Measurements from ENCODE around the gene MAD1L1.
"Not testable (repeated sequence)": the region's sequence is repeated elsewhere in the genome, so short reads cannot be mapped to it uniquely, and the experiment has no call there.

The MAD1L1 gene

GRCh38 chr7:2232766-2233520, at the start of gene MAD1L1:
TSS of gene MAD1L1 (minus strand) at chr7:2232945. CDS start at chr7:2230133, 2,812 bp downstream.
- peak; percentile 91 for DNase-seq (ENCODE audit: low spot score)

GRCh38 chr7:2282185-2282751, 49.5 kb upstream of the MAD1L1 start:
- DNase-seq (ENCODE audit: low spot score), result no peak

GRCh38 chr7:2281541-2281940, 48.8 kb upstream of the MAD1L1 start:
- DNase-seq (ENCODE audit: low spot score), result no peak

- DNase-seq (ENCODE audit: low spot score), result no peak
Measured at GRCh38 chr7:2280424-2280823, 47.7 kb upstream of the MAD1L1 start.

DNA sequence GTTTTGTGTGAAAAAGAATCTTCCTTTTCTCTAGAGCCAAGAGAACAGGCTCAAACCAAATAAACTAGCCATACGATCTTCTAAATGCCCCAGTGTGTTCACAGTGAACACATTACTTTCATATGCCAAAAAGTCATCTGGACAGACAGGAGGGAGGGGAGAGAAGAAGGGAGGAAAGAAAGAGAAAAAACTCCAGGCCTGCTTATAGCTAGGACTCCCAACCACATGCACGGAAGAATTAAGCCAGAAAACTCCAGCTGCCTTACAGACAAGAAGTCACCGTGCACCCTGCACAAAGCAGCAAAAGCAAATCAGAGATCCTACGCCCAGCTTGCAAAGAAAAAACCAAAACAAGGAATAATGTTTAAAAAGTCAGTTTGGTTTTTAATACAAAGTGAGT, 47.2 kb upstream of the MAD1L1 start:
- no peak for DNase-seq (ENCODE audit: low spot score)

DNA sequence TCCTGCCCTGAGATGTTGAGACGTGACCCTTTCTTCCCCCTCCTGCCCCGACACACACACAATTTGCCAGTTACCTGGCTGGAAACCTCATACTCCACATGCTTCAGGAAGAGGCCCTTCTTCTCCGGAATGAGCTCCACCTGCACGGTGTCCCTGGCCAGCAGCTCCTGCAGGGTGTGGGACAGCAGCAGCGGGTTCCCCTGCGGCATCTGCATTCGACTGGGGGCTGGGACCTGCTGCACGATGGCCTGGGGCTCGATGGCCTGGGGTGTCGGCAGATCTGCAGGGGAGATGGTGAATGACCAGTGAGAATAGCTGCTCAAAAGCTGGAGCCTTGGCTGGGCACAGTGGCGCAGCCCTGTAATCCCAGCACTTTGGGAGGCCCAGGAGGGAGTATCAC, 45.3 kb upstream of the MAD1L1 start:
- no peak for DNase-seq (ENCODE audit: low spot score)

- DNase-seq (ENCODE audit: low spot score), result no peak
Measured at GRCh38 chr7:2276107-2276506, 43.4 kb upstream of the MAD1L1 start.

DNA sequence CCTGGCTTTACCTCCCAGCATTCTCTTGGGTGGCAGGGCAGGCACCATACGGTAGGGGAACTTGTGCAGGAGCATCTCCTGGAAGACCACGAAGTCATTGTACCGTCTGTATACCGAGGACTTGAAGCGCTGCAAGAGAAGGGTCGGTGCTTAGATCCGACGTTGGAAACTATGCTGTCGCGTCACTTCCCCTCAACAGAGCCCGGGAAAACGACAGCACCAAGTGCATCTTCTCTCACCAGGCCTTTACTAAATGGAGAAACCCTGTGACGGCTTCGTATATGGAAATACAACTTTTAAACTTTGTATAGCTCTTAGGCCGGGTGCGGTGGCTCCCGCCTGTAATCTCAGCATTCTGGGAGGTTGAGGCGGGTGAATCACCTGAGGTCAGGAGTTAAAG, 42.4 kb upstream of the MAD1L1 start:
- DNase-seq (ENCODE audit: low spot score), result no peak

GRCh38 chr7:2274666-2275065, 41.9 kb upstream of the MAD1L1 start:
- no peak for DNase-seq (ENCODE audit: low spot score)

- DNase-seq (ENCODE audit: low spot score), result no peak
Measured at GRCh38 chr7:2273866-2274265, 41.1 kb upstream of the MAD1L1 start.

DNA sequence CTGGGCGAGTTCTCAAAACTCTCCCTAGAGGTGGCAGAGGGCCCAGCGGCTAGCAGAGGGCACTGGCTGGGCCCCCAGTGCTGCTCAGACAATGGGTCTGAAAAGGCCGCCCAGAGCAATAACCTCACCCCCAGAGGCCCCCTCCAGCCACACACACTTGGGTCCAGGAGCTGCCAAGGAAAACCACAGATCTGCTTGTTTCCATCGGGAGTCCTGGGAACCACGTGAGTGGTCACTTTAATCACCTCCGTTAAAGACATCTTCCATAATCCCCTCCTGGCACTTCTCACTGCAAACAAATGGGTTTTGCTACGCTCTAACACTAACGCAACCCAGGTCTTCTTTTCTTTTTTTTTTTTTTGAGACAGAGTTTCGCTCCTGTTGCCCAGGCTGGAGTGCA, 39.3 kb upstream of the MAD1L1 start:
- no peak for DNase-seq (ENCODE audit: low spot score)

- DNase-seq (ENCODE audit: low spot score), result no peak
Measured at GRCh38 chr7:2271273-2272026, 38.7 kb upstream of the MAD1L1 start.

- no peak for DNase-seq (ENCODE audit: low spot score)
Measured at GRCh38 chr7:2270495-2270894, 37.8 kb upstream of the MAD1L1 start.

- no peak for DNase-seq (ENCODE audit: low spot score)
Measured at GRCh38 chr7:2269991-2270460, 37.3 kb upstream of the MAD1L1 start.

DNA sequence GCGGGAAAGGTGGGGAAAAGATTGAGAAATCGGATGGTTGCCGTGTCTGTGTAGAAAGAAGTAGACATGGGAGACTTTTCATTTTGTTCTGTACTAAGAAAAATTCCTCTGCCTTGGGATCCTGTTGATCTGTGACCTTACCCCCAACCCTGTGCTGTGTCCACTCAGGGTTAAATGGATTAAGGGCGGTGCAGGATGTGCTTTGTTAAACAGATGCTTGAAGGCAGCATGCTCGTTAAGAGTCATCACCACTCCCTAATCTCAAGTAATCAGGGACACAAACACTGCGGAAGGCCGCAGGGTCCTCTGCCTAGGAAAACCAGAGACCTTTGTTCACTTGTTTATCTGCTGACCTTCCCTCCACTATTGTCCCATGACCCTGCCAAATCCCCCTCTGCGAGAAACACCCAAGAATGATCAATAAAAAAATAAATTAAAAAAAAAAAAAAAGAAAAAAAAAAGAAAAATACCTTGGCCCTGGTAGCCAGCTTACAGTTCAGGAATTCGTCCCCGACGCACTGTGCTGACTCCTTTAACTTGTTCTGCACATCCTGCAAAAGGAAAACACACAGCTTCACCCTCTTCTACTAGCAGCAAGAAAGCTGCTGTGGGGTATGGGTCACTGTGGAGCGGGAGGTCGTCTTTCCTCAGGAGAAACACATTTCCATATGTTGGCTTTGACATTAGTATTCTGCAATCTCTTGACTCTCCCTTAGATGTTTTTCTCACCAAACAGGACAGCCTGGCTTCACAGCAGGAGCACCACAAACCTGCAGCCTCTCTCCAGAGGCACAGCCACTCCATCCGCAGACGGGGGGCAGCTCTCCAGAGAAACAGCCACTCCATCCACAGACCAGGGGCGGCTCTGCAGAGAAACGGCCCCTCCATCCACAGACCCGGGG, 36.6 kb upstream of the MAD1L1 start:
- not testable (repeated sequence) for DNase-seq (ENCODE audit: low spot score)

DNA sequence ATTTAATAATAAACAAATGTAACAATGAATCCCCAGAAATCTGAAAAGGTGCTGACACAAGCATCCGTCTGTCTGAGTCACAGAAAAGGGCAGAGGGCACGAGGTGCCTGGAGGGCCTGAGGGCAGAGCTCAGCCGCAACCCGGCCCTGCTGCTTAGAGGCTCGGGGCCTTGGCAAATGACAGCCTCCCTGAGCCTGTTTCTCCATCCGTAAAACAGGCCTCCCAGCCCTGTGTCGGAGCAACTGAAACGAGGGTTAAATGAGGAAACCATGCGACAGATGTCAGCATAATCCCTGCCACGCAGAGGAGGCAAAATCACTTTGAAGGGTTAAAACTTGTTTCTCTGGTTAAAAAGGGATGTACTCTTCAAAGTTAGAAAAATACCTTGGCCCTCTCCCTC, 34.2 kb upstream of the MAD1L1 start:
- DNase-seq (ENCODE audit: low spot score), result no peak

DNA sequence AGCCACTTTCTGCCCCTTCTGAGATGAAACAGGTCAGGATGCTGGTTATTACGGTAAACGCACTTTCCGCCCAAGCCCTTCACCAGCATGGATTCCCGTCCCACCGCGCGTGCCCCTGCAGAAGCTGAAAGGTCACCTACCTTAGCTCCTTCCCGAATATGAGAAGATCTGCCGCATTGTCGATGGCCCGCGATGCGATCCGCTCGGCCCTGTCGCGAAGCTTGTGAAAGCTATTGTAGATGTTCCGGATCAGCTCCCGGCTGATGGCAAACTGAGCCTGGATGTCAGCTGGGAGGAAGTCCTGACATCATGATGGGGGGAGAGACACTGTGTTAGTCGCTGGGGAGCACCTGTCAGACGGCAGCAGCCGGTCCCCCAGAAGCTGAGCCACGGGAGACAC, 31.4 kb upstream of the MAD1L1 start:
- no peak for DNase-seq (ENCODE audit: low spot score)

GRCh38 chr7:2263176-2263575, 30.4 kb upstream of the MAD1L1 start:
- DNase-seq (ENCODE audit: low spot score), result no peak

DNA sequence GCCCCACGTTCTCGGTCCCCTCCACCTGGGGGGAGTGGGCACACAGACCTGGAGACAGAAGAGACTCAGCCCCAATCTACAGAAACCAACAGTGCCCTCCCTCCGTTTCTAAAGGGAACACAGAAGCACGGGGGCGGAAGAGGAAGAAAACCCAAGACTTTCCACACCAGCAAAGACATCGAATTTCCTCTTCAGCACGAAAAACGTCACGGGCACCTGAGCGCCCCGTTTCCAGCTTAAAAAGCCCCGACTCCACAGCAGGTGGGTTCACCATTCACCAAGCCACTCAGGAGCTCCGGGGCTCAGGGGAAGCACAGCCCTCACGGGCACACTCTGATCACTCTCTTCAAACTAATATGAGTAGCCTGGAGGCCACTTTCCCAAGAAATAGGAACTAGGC, 28.9 kb upstream of the MAD1L1 start:
- DNase-seq (ENCODE audit: low spot score), result no peak

DNA sequence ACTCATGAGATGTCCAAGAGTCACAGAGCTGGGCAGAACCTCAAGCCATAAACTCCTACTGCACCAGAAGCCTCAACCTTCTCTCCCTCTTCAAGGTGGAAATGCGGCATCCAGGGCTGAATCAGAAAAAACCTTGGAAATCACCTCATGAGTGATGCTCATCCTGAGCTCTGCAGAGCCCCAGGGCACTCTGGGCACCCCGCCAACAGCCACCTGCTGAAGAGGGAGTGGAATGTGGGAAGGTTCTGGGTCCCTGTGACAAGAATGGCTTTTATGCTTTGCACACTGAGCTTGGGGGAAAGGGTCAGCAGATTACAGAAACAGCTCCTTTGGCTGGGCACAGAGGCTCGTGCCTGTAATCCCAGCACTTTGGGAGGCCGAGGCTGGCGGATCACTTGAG, 28.1 kb upstream of the MAD1L1 start:
- no peak for DNase-seq (ENCODE audit: low spot score)

- no peak for DNase-seq (ENCODE audit: low spot score)
Measured at GRCh38 chr7:2259480-2259879, 26.7 kb upstream of the MAD1L1 start.

All from hematopoietic multipotent progenitor cell treated with erythropoietin and hydrocortisone succinate and interleukin-3 and kit ligand, for 15 days (in vitro differentiated cells).